ELR (cell line): Measurements from ENCODE around the gene SYNGR1.
"Not testable (repeated sequence)": the region's sequence is repeated elsewhere in the genome, so short reads cannot be mapped to it uniquely, and the experiment has no call there.

Experiments
- DNase-seq: peaks from one replicate; pipeline ENCODE4 v3.0.0-alpha.2; 2015; ENCODE audit warnings: low read depth

The SYNGR1 gene

DNA sequence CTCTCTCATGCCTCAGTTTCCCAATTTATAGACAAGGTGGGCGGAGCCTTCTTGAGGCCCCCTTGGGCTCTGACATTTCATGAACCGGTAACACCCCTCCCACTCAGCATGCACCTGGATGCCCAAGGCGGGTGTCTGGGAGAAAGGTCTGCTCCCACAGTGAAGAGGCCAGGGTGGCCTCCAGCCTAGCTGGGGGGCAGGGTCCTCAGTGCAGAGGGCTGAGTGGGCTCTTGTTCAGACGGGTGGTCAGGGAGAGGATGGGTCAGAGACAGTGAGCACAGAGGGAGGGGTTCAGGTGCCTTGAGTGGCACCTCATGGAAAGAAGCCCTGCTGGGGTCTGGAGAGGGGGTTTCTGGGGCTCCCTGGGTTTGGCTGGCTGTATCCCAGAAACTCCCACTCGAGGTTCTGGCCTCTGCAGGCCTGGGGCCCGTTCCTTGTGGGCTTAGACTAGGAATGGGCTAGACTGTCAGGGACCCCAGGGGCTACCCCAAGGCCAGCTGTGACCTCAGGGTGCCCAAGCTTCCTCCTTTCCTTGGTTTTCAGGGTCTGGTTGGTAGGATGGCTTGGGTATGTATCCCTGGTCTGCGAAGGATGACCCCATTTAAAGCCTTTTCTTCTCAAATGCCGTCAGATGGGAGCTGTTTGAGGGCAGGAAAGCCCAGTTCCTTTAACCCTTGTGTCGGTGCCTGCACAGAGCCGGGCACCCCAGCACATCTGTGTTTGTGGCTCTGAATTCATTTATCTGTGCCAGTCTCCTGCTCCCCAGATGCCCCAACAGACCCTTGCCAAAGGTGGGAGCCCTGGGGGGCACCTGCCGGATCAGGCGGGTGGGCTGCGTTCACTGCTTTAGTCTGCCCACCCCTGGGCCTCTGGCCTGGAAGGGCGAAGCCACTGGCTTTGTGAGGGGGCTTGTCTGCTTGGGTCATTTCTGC lies 1.2 kb downstream of the SYNGR1 start:
- no peak for DNase-seq

GRCh38 chr22:39351689-39352214 lies 2.0 kb downstream of the SYNGR1 start:
- DNase-seq, result peak; percentile 82

DNA sequence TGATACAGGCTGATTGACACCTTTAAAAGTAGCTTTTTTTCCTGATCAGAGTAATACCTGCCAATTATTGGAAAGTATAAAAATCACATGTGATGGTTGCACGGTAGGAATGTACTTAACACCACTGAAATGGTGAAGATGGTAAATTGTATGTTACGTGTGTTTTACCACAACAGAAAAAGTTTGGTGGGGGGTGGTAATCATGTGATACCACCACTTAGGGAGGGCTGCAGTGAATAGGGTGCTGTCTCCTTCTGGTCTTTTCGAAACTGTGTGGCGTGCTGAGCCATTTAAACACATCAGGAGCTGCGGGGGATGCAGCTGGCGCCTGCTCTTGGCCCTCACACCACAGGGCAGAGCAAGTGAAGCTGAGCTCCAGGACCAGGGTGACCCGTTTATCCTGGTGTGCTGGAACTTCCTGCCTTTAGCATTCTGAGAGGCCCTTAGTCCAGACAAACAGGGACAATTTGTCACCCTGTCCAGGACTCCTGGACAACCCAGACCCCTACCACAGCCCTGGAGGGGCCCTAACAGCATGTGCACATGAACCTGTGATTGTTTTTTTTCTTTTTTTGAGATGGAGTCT lies 2.6 kb downstream of the SYNGR1 start:
- DNase-seq, result no peak

GRCh38 chr22:39353346-39353745 lies 3.6 kb downstream of the SYNGR1 start:
- DNase-seq, result peak; percentile 41

DNA sequence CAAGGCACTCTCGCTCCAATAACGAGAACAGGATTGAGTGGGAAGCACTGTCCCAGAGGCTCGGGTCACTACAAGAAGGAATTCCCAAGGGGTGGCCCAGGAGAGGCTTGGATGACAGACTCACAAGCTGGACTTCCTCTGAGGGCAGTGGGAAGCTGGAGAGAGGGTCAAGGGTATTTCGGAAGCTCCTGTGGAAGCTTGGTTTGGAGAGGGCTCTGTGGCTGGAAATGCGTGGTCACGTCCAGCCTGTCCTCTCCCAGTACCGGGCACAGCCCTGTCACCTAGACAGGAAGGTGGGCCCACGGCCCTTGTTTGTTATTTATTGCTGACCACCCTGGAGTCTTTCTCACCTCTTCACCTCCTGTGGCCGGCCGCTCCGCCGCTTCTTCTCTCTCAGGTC lies 5.3 kb downstream of the SYNGR1 start:
- no peak for DNase-seq

DNA sequence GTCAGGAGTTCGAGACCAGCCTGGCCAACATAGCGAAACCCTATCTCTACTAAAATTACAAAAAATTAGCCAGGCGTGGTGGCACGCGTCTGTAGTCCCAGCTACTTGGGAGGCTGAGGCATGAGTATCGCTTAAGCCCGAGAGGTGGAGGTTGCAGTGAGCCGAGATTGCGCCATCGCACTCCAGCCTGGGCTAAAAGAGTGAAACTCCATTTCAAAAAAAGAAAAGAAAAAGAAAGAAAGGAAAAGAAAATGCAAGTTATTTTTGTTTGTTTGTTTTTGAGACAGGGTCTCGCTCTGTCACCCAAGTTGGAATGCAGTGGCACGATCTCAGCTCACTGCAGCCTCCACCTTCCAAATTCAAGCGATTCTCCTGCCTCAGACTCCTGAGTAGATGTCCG lies 6.0 kb downstream of the SYNGR1 start:
- DNase-seq, result not testable (repeated sequence)

DNA sequence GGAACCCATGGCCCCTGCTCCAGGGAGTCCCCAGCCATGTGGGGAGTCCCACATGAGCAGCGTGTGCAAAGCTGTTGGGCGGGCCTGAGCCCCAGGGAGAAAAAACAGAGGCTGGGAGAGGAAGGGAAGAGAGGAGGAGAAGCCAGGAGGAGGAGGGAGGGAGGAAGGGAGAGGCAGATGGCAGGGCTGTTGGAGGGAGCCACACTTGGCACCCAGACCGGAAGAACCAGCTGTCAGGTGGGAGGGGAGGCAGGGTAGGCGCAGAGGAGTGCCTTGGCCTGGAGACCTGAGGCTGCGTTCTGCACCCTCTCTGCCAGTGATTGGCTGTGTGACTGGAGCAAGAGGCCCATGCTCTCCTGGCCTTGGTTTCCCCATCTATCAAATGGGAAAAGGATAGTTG lies 6.7 kb downstream of the SYNGR1 start:
- no peak for DNase-seq

DNA sequence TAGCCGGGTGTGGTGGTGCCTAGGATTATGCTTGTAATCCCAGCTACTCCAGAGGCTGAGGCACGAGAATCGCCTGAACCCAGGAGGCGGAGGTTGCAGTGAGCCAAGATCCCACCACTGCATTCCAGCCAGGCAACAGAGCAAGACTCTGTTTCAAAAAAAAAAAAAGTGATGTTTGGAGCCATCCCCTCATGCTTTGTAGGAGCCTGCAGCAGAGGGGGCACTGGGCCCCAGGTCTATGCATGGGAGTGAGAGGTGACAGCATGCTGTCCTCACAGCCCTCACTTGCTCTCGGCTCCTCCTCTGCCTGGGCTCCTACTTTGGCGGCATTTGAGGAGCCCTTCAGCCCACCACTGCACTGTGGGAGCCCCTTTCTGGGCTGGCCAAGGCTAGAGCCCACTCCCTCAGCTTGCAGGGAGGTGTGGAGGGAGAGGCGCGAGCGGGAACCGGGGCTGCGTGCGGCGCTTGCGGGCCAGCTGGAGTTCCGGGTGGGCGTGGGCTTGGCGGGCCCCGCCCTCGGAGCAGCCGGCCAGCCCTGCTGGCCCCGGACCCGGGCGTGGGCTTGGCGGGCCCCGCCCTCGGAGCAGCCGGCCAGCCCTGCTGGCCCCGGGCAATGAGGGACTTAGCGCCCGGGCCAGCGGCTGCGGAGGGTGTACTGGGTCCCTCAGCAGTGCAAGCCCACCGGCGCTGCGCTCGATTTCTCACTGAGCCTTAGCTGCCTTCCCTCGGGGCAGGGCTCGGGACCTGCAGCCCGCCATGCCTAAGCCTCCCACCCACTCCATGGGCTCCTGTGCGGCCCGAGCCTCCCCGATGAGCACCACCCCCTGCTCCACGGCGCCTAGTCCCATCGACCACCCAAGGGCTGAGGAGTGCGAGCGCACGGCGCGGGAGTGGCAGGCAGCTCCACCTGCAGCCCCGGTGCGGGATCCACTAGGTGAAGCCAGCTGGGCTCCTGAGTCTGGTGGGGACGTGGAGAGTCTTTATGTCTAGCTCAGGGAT lies 7.6 kb downstream of the SYNGR1 start:
- DNase-seq, result not testable (repeated sequence)

- DNase-seq, result not testable (repeated sequence)
These were observed 8.4 kb downstream of the SYNGR1 start for GRCh38 chr22:39358197-39358596.

DNA sequence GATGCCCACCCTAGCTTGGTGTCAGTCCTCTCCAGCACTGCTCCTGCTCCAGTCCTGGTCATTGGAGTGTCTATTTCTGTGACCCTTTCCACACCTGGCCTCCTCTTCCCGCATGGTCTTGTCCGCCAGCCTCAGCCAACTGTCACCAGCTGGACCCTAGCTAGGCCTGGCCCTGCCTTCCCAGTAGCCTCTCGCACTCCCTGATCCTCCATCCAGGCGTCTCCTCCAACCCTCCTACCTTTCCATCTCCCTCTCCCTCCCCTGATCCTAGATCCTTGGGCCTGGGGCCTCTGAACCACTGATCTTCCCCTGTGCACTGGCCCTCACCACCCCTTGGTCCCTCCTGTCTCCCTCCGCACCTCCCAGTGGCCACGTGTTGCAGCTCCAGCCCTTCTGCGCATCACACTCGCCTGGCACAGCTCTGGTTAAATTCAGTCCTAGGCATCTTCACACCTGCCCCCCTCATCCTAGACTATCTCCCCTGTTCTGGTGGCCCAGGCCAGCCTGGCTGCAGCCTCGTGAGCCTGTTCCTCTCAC lies 9.9 kb downstream of the SYNGR1 start:
- no peak for DNase-seq

DNA sequence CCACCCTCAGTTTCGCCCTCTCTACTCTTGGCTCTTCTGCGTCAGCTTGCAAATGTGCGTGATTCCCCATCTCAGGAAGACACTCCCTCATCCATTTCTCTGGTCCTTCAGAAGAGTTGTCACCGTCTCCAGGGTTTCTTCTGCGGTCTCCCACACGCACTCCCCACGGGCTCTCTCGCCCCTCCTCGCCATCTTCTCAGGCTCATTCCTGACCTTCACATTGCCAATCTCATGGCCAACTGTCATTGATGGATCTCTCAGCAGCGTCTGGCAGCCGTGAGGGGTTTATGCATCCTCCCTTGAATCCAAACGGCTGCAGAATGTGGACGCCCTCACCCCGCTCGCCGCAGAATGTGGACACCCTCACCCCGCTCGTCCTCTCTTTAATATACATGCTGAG lies 10.5 kb downstream of the SYNGR1 start:
- no peak for DNase-seq

- DNase-seq, result no peak
These were observed 11.1 kb downstream of the SYNGR1 start for GRCh38 chr22:39360674-39361413.

GRCh38 chr22:39361496-39361895 lies 11.7 kb downstream of the SYNGR1 start:
- no peak for DNase-seq

GRCh38 chr22:39362271-39362670 lies 12.5 kb downstream of the SYNGR1 start:
- peak; percentile 61 for DNase-seq

- no peak for DNase-seq
These were observed 13.1 kb downstream of the SYNGR1 start for GRCh38 chr22:39362932-39363331.

GRCh38 chr22:39363751-39364515 lies 14.1 kb downstream of the SYNGR1 start:
- no peak for DNase-seq

- peak; percentile 57 for DNase-seq
These were observed 15.1 kb downstream of the SYNGR1 start for GRCh38 chr22:39364714-39365491.

GRCh38 chr22:39365492-39365780 lies 15.6 kb downstream of the SYNGR1 start:
- DNase-seq, result no peak

DNA sequence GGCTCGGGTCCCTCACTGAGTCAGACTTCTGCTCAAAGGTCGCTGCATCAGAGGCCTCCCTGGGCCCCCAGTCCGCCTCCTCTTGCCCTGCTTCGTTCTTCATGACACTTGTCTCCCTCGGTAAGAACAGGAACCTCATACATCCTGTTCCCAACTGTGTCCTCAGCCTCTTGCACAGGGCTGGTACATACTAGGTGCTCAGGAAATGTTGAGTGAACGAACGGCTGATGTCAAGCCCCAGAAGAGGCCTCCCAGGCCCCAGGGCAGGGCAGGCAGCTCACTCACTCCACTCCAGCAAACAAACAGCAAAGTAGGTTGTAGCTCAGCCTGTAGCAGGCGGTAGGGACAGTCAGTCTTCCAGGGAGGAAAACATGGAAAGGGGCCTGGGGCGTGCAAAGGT lies 17.2 kb downstream of the SYNGR1 start:
- no peak for DNase-seq

DNA sequence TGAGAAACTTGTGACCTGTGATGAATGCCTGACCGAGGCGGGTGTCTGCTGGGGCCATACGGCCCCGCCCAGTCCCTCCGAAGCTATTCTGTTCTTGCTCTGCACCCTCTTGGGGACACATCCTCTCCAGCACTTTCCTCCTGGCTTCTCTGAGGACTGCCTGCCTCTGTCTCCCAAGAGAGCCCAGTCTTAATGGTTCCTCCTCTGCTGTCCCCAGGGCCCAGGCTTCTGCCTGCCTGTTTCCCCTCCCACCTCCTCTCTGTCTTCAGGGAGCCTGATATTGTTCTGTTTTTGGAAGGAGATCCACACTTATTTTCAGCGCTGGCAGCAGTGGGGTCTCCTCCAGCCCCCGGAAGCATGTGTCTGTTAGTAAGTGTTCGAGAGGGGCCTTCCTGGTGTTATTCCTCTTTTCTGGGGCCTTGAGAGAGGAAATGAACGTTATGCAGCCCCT lies 18.7 kb downstream of the SYNGR1 start:
- no peak for DNase-seq
